Activated CD8-positive, alpha-beta memory T cell treated with anti-CD3 and anti-CD28 coated beads for 48 hours (primary cell): Measurements from ENCODE around the gene CNKSR1.

Experiments
- DNase-seq, 3 experiments: peaks; one replicate each; pipeline ENCODE4 v3.0.0-alpha.2; 2020; ENCODE audit warnings: low read depth in 2 of 3, low spot score in 2 of 3

Gene CNKSR1

DNA sequence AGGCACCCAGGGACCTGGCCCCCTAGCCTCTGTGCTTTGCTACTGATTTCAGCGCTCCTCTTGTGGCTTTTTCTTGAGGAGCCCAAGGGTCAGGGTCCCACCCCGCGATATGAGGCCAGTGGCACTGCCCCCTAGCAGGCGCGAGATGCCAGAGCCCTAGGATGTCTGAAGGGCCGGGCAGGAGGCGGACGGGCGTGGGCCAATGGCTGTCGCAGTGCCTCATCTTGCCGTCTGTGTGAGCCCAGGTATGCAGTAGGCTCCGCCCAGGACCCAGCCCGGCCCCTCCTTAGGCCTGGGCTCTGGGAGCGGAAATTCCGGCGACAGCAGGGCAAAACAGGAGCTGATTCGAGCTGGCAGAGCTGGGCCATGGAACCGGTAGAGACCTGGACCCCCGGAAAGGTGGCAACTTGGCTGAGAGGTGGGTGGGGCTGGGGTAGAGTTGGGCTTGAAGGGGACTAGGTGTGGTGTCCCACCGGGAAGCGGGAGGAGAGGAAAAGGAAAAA lies at the start of gene CNKSR1:
Gene CNKSR1 (plus strand): TSS at position 310 of the 503 bp plus-strand sequence. CDS start 57 bp downstream, at position 367.
- DNase-seq, result no peak

GRCh38 chr1:26129778-26130177 lies 47.5 kb upstream of the CNKSR1 start:
- DNase-seq, result no peak

GRCh38 chr1:26130695-26131094 lies 46.6 kb upstream of the CNKSR1 start:
- no peak for DNase-seq

- DNase-seq, result no peak
Measured at GRCh38 chr1:26132128-26132833, 45.0 kb upstream of the CNKSR1 start.

DNA sequence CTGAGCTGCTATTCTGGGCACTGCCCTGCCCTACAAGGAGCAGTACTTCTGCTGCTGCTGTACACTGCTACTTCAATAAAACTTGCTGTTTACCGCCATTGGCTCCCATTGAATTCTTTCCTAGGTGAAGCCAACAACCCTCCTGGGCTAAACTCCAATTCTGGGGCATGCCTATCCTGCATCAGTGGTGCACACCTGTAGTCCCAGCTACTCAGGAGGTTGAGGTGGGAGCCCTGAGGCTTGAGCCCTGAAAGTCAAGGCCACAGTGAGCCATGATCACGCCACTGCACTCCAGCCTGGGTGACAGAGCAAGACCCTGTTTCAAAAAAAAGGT lies 44.5 kb upstream of the CNKSR1 start:
- DNase-seq, result no peak

- DNase-seq, result no peak
Measured at GRCh38 chr1:26134466-26134865, 42.8 kb upstream of the CNKSR1 start.

DNA sequence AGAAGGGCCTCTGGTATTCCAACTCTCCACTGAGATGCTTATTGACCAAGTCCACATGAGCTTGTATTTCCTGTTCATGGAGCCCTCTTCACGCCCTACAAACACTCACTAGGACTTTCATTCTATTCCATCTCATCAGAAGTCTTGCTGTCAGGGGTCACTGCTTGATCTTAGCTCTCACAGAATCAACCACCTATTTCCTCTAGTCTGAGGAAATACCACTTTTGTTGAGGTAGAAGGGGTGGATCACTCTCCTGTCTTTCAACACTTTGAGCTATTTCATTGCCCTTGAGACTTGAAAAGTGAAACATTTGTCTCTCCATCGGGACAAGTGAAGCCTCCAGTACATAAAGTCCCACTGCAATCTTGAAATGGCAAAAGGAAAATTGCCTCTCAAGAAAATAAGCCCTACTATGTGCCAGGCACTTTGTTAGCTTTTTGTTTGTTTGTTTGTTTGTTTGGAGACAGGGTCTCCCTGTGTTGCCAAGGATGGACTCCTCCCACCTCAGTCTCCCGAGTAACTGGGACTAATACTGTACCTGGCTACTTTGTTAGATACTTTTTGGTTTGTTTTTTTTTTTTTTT lies 38.2 kb upstream of the CNKSR1 start:
- DNase-seq, result no peak

DNA sequence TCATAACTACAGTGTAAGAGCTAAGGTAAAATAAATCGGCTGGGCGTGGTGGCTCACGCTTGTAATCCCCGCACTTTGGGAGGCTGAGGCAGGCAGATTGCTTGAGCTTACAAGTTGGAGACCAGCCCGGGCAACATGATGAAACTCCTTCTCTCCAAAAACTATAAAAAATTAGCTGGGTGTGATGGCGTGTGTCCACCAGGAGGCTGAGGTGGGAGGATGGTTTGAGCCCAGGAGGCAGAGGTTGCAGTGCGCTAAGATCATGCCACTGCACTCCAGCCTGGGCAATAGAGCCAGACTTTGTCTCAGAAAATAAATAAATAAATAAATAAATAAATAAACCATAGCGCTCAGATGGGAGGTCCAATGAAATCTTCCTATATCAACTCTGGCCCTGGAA lies 35.1 kb upstream of the CNKSR1 start:
- DNase-seq, result no peak

DNA sequence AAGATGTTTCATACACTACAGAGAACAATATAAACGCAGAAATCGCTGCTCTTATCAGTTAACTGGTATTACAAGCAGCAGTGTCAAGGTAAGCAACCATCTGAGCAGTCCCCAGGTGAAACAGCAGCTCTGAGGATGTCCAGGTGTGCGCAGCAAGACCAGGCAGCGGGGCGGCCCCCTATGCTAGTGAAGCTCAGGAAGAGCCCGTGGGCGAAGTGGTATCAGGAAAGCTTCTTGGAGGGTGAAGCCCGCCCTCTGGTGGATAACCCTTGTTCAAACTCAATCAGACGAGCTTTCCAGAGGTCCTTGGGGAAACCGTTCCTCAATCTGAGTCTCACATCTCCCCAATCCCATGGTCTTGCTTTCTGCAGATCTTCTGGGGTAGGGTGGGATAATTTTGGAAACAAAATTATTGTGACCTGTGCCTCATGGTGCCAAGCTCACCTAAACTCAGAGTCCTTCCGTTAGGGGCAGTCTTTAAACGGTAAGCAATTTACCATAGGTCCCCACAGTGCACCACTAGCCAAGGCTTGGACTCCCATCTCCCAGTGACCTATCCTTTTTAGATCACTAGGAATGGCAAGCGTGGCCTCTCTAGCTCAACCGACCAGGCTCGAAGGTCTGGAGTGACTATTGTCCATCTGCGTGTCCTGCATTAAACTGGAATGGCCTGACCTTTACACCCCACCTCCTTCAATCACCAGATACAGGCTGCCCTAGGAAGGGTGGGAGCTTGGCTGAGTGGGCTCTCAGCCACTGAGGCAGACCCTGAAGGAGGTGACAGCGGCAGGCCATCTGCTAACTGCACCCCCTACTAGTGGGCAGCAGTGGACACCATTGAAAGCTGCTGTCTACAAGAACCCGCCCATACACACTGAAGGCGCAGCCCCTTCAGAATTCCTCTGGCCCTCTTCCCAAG lies 32.0 kb upstream of the CNKSR1 start:
- peak in 2 of 3 experiments; percentile 37 to 49 for DNase-seq

- no peak for DNase-seq
Measured at GRCh38 chr1:26145960-26146294, 31.4 kb upstream of the CNKSR1 start.

DNA sequence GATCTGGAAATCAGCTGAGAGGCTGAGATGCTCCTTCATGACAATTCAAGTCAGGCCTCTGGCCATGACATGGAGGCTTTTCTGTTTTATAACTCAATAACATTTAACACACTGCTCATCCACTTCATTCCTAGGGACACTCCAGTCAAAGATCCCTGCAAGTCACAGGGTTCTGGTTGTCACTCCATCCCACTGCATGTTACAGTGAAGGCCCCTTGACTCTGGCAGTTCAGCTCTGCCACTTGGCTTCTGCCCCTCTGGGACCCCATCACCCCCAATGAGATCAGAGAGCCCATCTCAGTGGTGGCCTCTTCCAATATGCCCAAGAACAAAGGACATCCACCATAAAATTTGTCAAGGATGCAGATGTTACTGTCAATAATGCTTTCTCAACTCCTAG lies 28.4 kb upstream of the CNKSR1 start:
- no peak for DNase-seq

DNA sequence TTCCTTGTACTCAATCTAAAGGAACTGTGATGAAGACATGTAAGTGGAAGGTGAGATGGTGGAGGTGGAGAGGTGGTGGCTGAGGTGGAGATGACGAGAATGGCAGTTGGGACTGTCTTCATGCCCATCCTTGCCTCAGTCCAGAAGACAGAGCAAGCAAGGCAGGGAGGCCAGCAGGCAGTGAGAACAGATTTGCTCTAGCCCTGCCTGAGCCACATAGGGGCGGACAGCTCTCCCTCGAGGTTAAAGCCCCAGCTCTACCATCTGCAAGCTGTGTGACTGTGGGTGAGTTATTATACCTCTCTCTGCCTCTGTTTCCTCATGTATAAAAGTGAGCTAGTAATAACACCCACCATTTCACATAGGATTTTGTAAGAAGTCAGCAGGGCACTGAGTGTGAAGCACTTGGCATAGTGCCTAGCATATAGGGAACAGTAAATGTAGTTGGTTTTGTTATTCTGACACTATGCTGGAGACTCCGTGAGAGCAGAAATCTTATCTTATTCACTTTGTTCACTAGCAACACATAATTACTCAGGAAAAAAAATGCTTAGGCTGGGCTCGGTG lies 23.2 kb upstream of the CNKSR1 start:
- no peak for DNase-seq

DNA sequence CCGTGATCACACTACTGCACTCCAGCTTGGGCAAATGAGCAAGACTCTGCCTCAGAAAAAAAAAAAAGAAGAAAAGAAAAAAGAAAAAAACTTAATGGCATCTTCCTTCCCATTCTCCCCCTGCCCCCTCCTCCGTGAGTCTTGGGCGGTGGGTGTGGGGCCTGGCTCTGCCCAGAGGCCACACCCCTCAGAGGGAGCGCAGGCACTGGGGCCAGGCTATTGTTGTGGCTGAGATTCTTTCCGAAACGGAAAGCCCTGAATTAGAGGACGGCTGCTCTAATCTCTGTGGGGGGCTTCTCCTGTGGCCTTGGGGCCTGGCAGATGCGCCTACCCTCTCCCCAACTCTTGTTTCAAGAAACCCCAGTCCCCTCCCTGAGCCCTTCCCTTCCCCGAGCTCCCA lies 22.5 kb upstream of the CNKSR1 start:
- no peak for DNase-seq

- DNase-seq, result no peak
Measured at GRCh38 chr1:26155370-26156284, 21.7 kb upstream of the CNKSR1 start.

- DNase-seq, result no peak
Measured at GRCh38 chr1:26156285-26157038, 20.8 kb upstream of the CNKSR1 start.

GRCh38 chr1:26158271-26158907 lies 18.9 kb upstream of the CNKSR1 start:
- no peak for DNase-seq

- no peak for DNase-seq
Measured at GRCh38 chr1:26158908-26159742, 18.2 kb upstream of the CNKSR1 start, which contains the start of gene FAM110D. Gene FAM110D, plus strand, starts transcription at chr1:26159079. Its CDS starts 2,213 bp downstream, at chr1:26161292.

- no peak for DNase-seq
Measured at GRCh38 chr1:26159743-26160039, 17.6 kb upstream of the CNKSR1 start.
